Endothelial cell (in vitro differentiated cells): Measurements from ENCODE around the gene PIK3R2. TPM values are rescaled to one million over a fixed set of nuclear protein-coding genes. Genes with fewer than 3 reads are reported as not detected.

Experiments
- DNase-seq: peaks from one replicate; pipeline ENCODE4 v3.0.0; 2021; ENCODE audit warnings: low spot score
- H3K27ac Mint-ChIP-seq: one replicate; pipeline ENCODE4 v1.8.0; 2021; ENCODE audit warnings: mixed read lengths, inconsistent platforms; ENCODE audit not compliant: unreplicated experiment
- H3K27me3 Mint-ChIP-seq: one replicate; pipeline ENCODE4 v1.8.0; 2021; ENCODE audit warnings: mild to moderate bottlenecking, moderate library complexity, mixed read lengths, inconsistent platforms; ENCODE audit not compliant: unreplicated experiment
- H3K36me3 Mint-ChIP-seq: one replicate; pipeline ENCODE4 v1.8.0; 2021; ENCODE audit warnings: mild to moderate bottlenecking, low read depth, mixed read lengths, inconsistent platforms; ENCODE audit not compliant: unreplicated experiment
- H3K4me1 Mint-ChIP-seq: one replicate; pipeline ENCODE4 v1.8.0; 2021; ENCODE audit warnings: mild to moderate bottlenecking, mixed read lengths, inconsistent platforms; ENCODE audit not compliant: unreplicated experiment
- H3K4me3 Mint-ChIP-seq: one replicate; pipeline ENCODE4 v1.8.0; 2021; ENCODE audit warnings: mild to moderate bottlenecking, mixed read lengths, inconsistent platforms; ENCODE audit not compliant: unreplicated experiment
- H3K9me3 Mint-ChIP-seq: one replicate; pipeline ENCODE4 v1.8.0; 2021; ENCODE audit warnings: mixed read lengths, inconsistent platforms; ENCODE audit not compliant: unreplicated experiment
- CTCF ChIP-seq: fragments of 200-600 bp; sonication (generic); IDR thresholded peaks from one replicate; pipeline ENCODE4 v1.5.0; 2021; ENCODE audit warnings: antibody characterized with exemption; ENCODE audit not compliant: unreplicated experiment
- total RNA-seq: library from RNA; stranded (reverse); fragmentation: NEBNext Ultra II Directional; extraction: Animal tissue kit (Norgen Biotek cat#: 25700); gene quantifications from one replicate; pipeline ENCODE4 v1.2.1, GENCODE V29; 2021; ENCODE audit not compliant: unreplicated experiment

The PIK3R2 gene
- total RNA-seq, 1 donor from 2014 or later, result 28.0 TPM

- H3K9me3 Mint-ChIP-seq, result no peaks in the 10 kb centered on the region
- no peak overlapping the region for H3K27ac Mint-ChIP-seq
- H3K36me3 Mint-ChIP-seq, result no peaks in the 10 kb centered on the region
- peaks cover 12% of the 10 kb centered on the region for H3K27me3 Mint-ChIP-seq
- H3K4me3 Mint-ChIP-seq, result no peak overlapping the region
- TF ChIP-seq CTCF, result no peak
- no peaks in the 10 kb centered on the region for H3K4me1 Mint-ChIP-seq
- DNase-seq, result no peak
Measured at GRCh38 chr19:18218600-18218999, 65.6 kb downstream of the PIK3R2 start.

Other genes with a start within 250 kb of the PIK3R2 start
- 68.2 TPM for gene CCDC124, start 220.1 kb upstream of the PIK3R2 start, total RNA-seq
- 19.3 TPM for gene KCNN1, start 186.1 kb upstream of the PIK3R2 start, total RNA-seq
- 2.8 TPM for gene ARRDC2, start 145.0 kb upstream of the PIK3R2 start, total RNA-seq
- gene IL12RB1, start 66.2 kb upstream of the PIK3R2 start, total RNA-seq, result not detected
- 3.9 TPM for gene MAST3, start 55.4 kb upstream of the PIK3R2 start, total RNA-seq
- gene IFI30, start 20.6 kb downstream of the PIK3R2 start, total RNA-seq, result not detected
- 17.7 TPM for gene MPV17L2, start 40.1 kb downstream of the PIK3R2 start, total RNA-seq
- 3.1 TPM for gene RAB3A, start 50.9 kb downstream of the PIK3R2 start, total RNA-seq
- gene PDE4C, start 73.3 kb downstream of the PIK3R2 start, total RNA-seq, result 0.85 TPM
- gene IQCN, start 121.3 kb downstream of the PIK3R2 start, total RNA-seq, result 1.2 TPM
- 129 TPM for gene JUND, start 128.5 kb downstream of the PIK3R2 start, total RNA-seq
- gene LSM4, start 169.9 kb downstream of the PIK3R2 start, total RNA-seq, result 166 TPM
- gene PGPEP1, start 187.4 kb downstream of the PIK3R2 start, total RNA-seq, result 32.1 TPM
- 1.3 TPM for gene GDF15, start 233.0 kb downstream of the PIK3R2 start, total RNA-seq
- not detected for gene LRRC25, start 244.5 kb downstream of the PIK3R2 start, total RNA-seq